ENCODE results near the gene ANKRD6.

ANKRD6 gene

GRCh38 chr6:89566930-89567629, 134.1 kb downstream of the ANKRD6 start:
- DNase-seq = no peak

- no peak for DNase-seq
These were observed 134.9 kb downstream of the ANKRD6 start for GRCh38 chr6:89567630-89568390.

- DNase-seq = no peak
These were observed 142.1 kb downstream of the ANKRD6 start for GRCh38 chr6:89574910-89575561.

- no peak for DNase-seq
These were observed 142.6 kb downstream of the ANKRD6 start for GRCh38 chr6:89575562-89575960.

- DNase-seq = no peak
These were observed 148.2 kb downstream of the ANKRD6 start for GRCh38 chr6:89580997-89581666.

GRCh38 chr6:89581689-89582088, 148.7 kb downstream of the ANKRD6 start:
- no peak for DNase-seq

GRCh38 chr6:89582669-89583325, 149.8 kb downstream of the ANKRD6 start:
- DNase-seq = no peak

GRCh38 chr6:89583559-89583958, 150.6 kb downstream of the ANKRD6 start:
- no peak for DNase-seq

- no peak for DNase-seq
These were observed 151.6 kb downstream of the ANKRD6 start for GRCh38 chr6:89584539-89584938.

GRCh38 chr6:89585154-89585553, 152.2 kb downstream of the ANKRD6 start:
- no peak for DNase-seq

- no peak for DNase-seq
These were observed 156.5 kb downstream of the ANKRD6 start for GRCh38 chr6:89589297-89590025.

- no peak for DNase-seq
These were observed 157.2 kb downstream of the ANKRD6 start for GRCh38 chr6:89590133-89590532.

GRCh38 chr6:89591745-89592144, 158.8 kb downstream of the ANKRD6 start:
- DNase-seq = no peak

GRCh38 chr6:89596056-89596455, 163.1 kb downstream of the ANKRD6 start:
- peak; percentile 39 for DNase-seq

- no peak for DNase-seq
These were observed 163.5 kb downstream of the ANKRD6 start for GRCh38 chr6:89596484-89596883.

- DNase-seq = no peak
These were observed 164.4 kb downstream of the ANKRD6 start for GRCh38 chr6:89597372-89597771.

- DNase-seq = peak; percentile 7
These were observed 165.0 kb downstream of the ANKRD6 start for GRCh38 chr6:89597988-89598387.

- no peak for DNase-seq
These were observed 166.8 kb downstream of the ANKRD6 start for GRCh38 chr6:89599727-89600126.

- no peak for DNase-seq
These were observed 169.2 kb downstream of the ANKRD6 start for GRCh38 chr6:89602166-89602565.

GRCh38 chr6:89604653-89605052, 171.7 kb downstream of the ANKRD6 start:
- no peak for DNase-seq

- no peak for DNase-seq
These were observed 172.9 kb downstream of the ANKRD6 start for GRCh38 chr6:89605861-89606260.

- DNase-seq = peak; percentile 87
These were observed 177.2 kb downstream of the ANKRD6 start for GRCh38 chr6:89610149-89610642.
